Measurements from ENCODE around the gene RPL31. TPM values are rescaled to one million over a fixed set of nuclear protein-coding genes. Genes with fewer than 3 reads are reported as not detected.

The RPL31 gene
- total RNA-seq, 2 experiments from 2014 or later = 1,667 to 1,859 TPM

DNA sequence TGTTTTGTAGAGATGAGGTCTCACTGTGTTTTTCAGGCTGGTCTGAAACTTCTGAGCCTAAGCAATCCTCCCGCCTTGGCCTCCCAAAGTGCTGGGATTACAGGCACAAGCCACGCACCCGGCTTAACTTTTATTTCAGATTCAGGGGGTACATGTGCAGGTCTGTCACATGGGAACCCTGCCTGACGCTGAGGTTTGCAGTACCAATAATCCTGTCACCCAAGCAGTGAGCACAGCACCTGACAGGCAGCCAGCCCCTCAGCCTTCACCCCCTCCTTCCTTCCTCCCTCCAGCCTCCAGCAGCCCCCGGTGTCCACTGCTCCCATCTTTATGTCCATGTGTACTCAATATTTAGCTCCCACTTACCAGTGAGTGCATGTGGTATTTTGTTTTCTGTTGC lies 46.0 kb upstream of the RPL31 start:
- no peak overlapping the region for H3K4me3 Mint-ChIP-seq
- H3K27me3 Mint-ChIP-seq = no peaks in the 10 kb centered on the region
- no peak for DNase-seq
- intact Hi-C loops (cut with micrococcal nuclease) = no loop called here
- TF ChIP-seq, protein P1, sequence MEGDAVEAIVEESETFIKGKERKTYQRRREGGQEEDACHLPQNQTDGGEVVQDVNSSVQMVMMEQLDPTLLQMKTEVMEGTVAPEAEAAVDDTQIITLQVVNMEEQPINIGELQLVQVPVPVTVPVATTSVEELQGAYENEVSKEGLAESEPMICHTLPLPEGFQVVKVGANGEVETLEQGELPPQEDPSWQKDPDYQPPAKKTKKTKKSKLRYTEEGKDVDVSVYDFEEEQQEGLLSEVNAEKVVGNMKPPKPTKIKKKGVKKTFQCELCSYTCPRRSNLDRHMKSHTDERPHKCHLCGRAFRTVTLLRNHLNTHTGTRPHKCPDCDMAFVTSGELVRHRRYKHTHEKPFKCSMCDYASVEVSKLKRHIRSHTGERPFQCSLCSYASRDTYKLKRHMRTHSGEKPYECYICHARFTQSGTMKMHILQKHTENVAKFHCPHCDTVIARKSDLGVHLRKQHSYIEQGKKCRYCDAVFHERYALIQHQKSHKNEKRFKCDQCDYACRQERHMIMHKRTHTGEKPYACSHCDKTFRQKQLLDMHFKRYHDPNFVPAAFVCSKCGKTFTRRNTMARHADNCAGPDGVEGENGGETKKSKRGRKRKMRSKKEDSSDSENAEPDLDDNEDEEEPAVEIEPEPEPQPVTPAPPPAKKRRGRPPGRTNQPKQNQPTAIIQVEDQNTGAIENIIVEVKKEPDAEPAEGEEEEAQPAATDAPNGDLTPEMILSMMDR (IDR thresholded peaks at IDR 0.05) = no peak
- ATAC-seq = no peak
- CTCF ChIA-PET = no interaction called here
- H3K27ac Mint-ChIP-seq = no peak overlapping the region
- peaks cover 3% of the 10 kb centered on the region for H3K36me3 Mint-ChIP-seq (ENCODE audit: low read depth)
- no peaks in the 10 kb centered on the region for H3K9me3 Mint-ChIP-seq
- POLR2A ChIA-PET = no interaction called here
- H3K4me1 Mint-ChIP-seq (ENCODE audit: low read depth) = peaks cover 16% of the 10 kb centered on the region

DNA sequence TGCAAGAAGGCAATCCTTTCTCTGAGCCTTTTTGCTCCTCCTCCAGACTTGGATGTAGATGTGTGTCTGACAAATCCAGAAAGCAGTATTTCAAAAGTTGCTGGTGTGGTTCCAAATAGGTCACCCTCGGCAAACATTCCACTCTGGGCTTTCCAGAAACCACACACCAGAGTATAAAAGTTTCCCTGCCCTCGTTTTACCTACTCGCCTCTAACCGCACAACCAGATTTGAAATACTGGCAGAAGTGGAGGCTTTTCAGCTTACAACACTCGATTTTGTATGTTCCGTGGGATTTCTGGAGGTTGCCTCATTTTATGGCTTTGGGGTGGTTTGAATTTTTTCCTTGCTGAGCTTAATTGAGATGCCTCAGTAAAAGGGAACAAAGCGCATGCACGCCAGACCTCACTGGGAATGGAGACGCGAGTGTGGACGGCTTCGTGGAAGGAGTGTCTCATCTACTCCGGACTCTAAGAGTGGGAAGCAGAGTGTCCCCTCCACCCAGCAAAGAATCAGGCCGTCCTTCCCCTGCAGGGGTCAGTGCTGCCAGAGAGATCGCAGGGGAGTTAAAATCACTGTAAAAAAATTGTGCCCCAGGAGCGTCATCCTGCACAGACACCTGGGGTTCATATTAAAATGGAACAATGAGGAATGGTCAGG lies 44.0 kb upstream of the RPL31 start:
- Mint-ChIP-seq H3K36me3 (ENCODE audit: low read depth) (peaks cover 3% of the 10 kb centered on the region), H3K4me3 (no peak overlapping the region), H3K27ac (no peak overlapping the region), H3K4me1 (ENCODE audit: low read depth) (peaks cover 9% of the 10 kb centered on the region), H3K27me3 (no peaks in the 10 kb centered on the region), H3K9me3 (no peaks in the 10 kb centered on the region)
- TF ChIP-seq, protein P1 (IDR thresholded peaks at IDR 0.05) = no peak
- DNase-seq (no peak), ATAC-seq (no peak)
- ChIA-PET POLR2A (no interaction called here), CTCF (no interaction called here)
- intact Hi-C loops (cut with micrococcal nuclease) = no loop called here

DNA sequence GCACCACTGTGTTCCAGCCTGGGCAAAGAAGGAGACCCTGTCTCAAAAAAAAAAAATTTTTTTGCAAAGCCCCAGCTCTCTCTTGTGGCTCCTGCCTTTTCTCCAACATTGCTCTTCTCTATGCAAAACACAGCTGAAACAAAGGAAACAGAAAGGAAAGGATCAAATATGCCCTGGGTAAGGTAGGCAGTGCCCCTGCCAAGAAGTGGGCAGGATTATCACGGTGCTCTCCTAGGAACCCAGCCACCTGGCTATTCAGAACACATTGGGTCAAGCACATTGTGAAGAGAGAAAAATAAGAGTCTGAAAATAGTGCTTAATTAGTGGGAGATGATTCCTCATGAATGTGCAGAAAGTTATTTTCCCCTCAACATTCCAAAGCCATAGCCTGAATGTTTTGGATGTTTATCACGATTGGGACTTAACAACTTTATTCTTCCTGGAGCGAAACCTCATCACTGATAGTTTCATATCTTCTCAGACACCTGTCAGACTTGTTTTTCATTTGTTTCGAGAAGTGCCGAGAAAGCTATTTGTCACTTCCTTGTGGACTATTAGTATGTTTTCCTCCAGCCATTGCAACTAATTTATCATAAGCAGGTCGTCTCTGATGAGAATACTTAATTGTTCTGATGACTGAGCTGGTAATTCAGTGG lies 42.7 kb upstream of the RPL31 start:
- Mint-ChIP-seq H3K27ac (no peak overlapping the region), H3K36me3 (ENCODE audit: low read depth) (peaks cover 3% of the 10 kb centered on the region), H3K4me1 (ENCODE audit: low read depth) (peaks cover 7% of the 10 kb centered on the region), H3K4me3 (no peak overlapping the region), H3K9me3 (no peaks in the 10 kb centered on the region), H3K27me3 (no peaks in the 10 kb centered on the region)
- DNase-seq (no peak), ATAC-seq (no peak)
- ChIA-PET CTCF (no interaction called here), POLR2A (interaction anchor here (0.8 kb wide), 1 partner anchor 238 kb away, joined by 4 read pairs; no protein-coding TSS in a partner anchor)
- intact Hi-C loops (cut with micrococcal nuclease) = no loop called here
- TF ChIP-seq, protein P1 (IDR thresholded peaks at IDR 0.05) = no peak

DNA sequence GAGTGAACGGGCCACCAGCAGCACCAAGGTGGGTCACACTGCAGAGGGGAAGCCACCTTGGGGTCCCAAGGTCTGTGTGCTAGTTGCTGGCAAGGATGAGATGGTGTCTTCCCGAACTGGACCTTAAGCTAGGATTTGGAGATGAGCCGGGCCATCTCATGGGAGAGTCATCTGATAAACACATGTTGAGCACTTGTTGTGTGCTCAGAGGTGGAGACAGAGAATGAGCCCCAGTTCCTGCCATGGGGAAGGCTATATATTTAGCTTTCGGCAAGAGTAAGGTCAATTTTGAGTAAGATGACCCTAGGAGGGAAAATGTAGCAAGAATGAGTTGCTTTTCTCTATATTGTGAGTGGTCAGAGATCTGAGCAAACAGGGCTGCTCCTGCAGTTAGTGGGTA lies 41.4 kb upstream of the RPL31 start:
- TF ChIP-seq, protein P1 (IDR thresholded peaks at IDR 0.05) = no peak
- Mint-ChIP-seq H3K4me1 (ENCODE audit: low read depth) (peaks cover 8% of the 10 kb centered on the region), H3K27me3 (no peaks in the 10 kb centered on the region), H3K36me3 (ENCODE audit: low read depth) (peaks cover 3% of the 10 kb centered on the region), H3K9me3 (no peaks in the 10 kb centered on the region), H3K4me3 (no peak overlapping the region), H3K27ac (no peak overlapping the region)
- ChIA-PET CTCF (no interaction called here), POLR2A (interaction anchor here (1.0 kb wide), 1 partner anchor 329 kb away, joined by 3 read pairs; no protein-coding TSS in a partner anchor)
- ATAC-seq = no peak
- intact Hi-C loops (cut with micrococcal nuclease) = no loop called here
- no peak for DNase-seq

DNA sequence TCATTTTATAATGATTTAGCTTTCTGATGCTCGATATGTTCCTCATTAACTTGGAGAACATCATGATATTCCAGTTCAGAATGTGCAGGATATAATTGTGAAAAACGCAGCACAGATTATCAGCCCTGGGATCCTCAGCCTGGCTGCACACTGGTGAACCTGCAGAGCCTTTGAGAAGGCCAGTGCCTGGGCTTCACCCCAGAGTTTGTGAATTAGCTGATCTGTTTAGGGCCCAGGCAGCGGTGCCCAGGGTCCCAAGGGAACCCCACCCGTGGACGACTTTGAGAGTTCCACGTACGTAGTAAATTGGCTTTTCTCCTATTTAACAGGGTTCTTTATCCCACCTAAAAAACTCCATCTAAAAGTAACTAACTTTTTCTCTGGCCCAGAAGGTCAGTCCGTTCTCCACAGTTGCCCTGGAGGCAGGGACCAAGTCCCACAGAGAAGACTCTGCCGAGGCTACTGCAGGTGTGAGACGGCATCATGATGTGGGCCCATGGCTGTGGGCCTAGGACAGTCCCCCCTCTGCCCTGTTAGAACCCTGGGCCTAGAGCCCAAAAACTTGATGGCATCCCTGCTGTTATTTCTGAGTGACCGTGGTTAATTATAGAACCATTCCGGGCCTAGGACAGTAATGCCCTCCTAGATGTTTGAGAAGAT lies 39.6 kb upstream of the RPL31 start:
- intact Hi-C loops (cut with micrococcal nuclease) = no loop called here
- Mint-ChIP-seq H3K4me3 (no peak overlapping the region), H3K27ac (no peak overlapping the region), H3K27me3 (no peaks in the 10 kb centered on the region), H3K4me1 (ENCODE audit: low read depth) (peaks cover 8% of the 10 kb centered on the region), H3K36me3 (ENCODE audit: low read depth) (no peaks in the 10 kb centered on the region), H3K9me3 (no peaks in the 10 kb centered on the region)
- TF ChIP-seq, protein P1 (IDR thresholded peaks at IDR 0.05) = no peak
- no peak for ATAC-seq
- ChIA-PET POLR2A (no interaction called here), CTCF (no interaction called here)
- no peak for DNase-seq
